GM12878 (cell line): ENCODE data around the gene FUT3. TPM values are rescaled to one million over a fixed set of nuclear protein-coding genes. Genes with fewer than 3 reads are reported as not detected.
A peak's percentile ranks its signal among the peaks of the same experiment; 100 is the strongest.

ENCODE experiments used
- ATAC-seq: fragments of 200-7000 bp; cut with Tn5 transposase; 3 replicates; pipeline ENCODE4 v1.9.1; 2020; ENCODE audit warnings: mild to moderate bottlenecking, moderate library complexity
- BruUV-seq: library from RNA; stranded (reverse); fragments of 400-500 nt; replicated peaks from 2 replicates; lab custom pipeline; 2021; lab: Mats Ljungman, UMichigan
- CTCF ChIA-PET: fragments of 300-600 bp; sonication (Branson Sonifier 250); formaldehyde crosslinking; extraction: SDS; loops from one replicate; lab custom pipeline; 2021; ENCODE audit warnings: inconsistent platforms; lab: Yijun Ruan, JAX
- POLR2A ChIA-PET: fragments of 350-600 bp; formaldehyde crosslinking; extraction: SDS; loops from one replicate; lab custom pipeline; 2021; ENCODE audit warnings: inconsistent platforms; lab: Charles Lee
- RAD21 ChIA-PET: fragments of 300-600 bp; sonication (Branson Sonifier 250); formaldehyde crosslinking; loops from one replicate; lab custom pipeline; 2023; ENCODE audit warnings: antibody characterized with exemption; ENCODE audit not compliant: unreplicated experiment; lab: Charles Lee
- SMC1A ChIA-PET: fragments of 300-600 bp; sonication (Branson Sonifier 250); formaldehyde crosslinking; loops from one replicate; lab custom pipeline; 2023; ENCODE audit not compliant: unreplicated experiment, uncharacterized antibody; lab: Charles Lee
- DNase-seq: peaks from one replicate; pipeline ENCODE4 v3.0.0-alpha.2; 2011; ENCODE audit warnings: low read depth, low spot score
- FAIRE-seq: peaks from 3 replicates; lab custom pipeline; 2011; peaks lifted over from hg19 to GRCh38; lab: Jason Lieb, UNC
- H2AFZ ChIP-seq: 2 replicates; pipeline ENCODE4 v1.6.0; 2011; ENCODE audit warnings: low read depth, low read length, control low read depth; ENCODE audit not compliant: control insufficient read depth
- H3K27ac ChIP-seq: 2 replicates; pipeline ENCODE4 v1.5.1; 2011; ENCODE audit warnings: control low read depth; ENCODE audit not compliant: control insufficient read depth, insufficient read depth
- H3K27me3 ChIP-seq, 2 experiments: replicated peaks in 1 of 2; 2 replicates each; pipeline versions ENCODE4 v1.6.0 to v1.6.1; 2011; ENCODE audit warnings: low read length in 1 of 2; ENCODE audit not compliant: control insufficient read depth in 2 of 2, insufficient read depth in 2 of 2
- H3K36me3 ChIP-seq, 2 experiments: 2 replicates each; pipeline ENCODE4 v1.5.1; 2011; ENCODE audit warnings: low read length in 1 of 2; ENCODE audit not compliant: control insufficient read depth in 2 of 2, insufficient read depth in 2 of 2
- H3K4me1 ChIP-seq: 2 replicates; pipeline ENCODE4 v1.6.1; 2011; ENCODE audit warnings: mild to moderate bottlenecking, low read length, moderate library complexity, mixed read lengths; ENCODE audit not compliant: control insufficient read depth, insufficient read depth
- H3K4me2 ChIP-seq: 2 replicates; pipeline ENCODE4 v1.6.0; 2011; ENCODE audit warnings: control low read depth; ENCODE audit not compliant: control insufficient read depth, insufficient read depth
- H3K4me3 ChIP-seq: fragments of 200-600 bp; sonication (generic); 2 replicates; pipeline ENCODE4 v1.5.1; 2016
- H3K79me2 ChIP-seq: 2 replicates; pipeline ENCODE4 v1.6.0; 2011; ENCODE audit warnings: low read length; ENCODE audit not compliant: control insufficient read depth, insufficient read depth
- H3K9ac ChIP-seq: 2 replicates; pipeline ENCODE4 v1.8.0; 2011; ENCODE audit warnings: low read length, control low read depth, mixed read lengths; ENCODE audit not compliant: control insufficient read depth, insufficient read depth
- H3K9me3 ChIP-seq: replicated peaks from 3 replicates; pipeline ENCODE4 v1.5.1; 2011; ENCODE audit warnings: mild to moderate bottlenecking, low read length; ENCODE audit not compliant: control insufficient read depth, insufficient read depth
- H4K20me1 ChIP-seq: 2 replicates; pipeline ENCODE4 v1.6.0; 2011; ENCODE audit not compliant: control insufficient read depth, insufficient read depth
- BMI1 ChIP-seq: fragments of 450-650 bp; IDR thresholded peaks from 2 replicates; pipeline ENCODE4 v1.6.1; 2016; ENCODE audit warnings: mild to moderate bottlenecking, moderate library complexity, borderline replicate concordance
- NR2F1 ChIP-seq: fragments of 450-650 bp; conservative IDR thresholded peaks from 2 replicates; pipeline ENCODE4 v1.6.1; 2017; ENCODE audit warnings: mild to moderate bottlenecking
- POLR2A ChIP-seq: IDR thresholded peaks from 2 replicates; pipeline ENCODE4 v1.6.1; 2011; ENCODE audit warnings: low read depth, mild to moderate bottlenecking, low read length
- SREBF1 ChIP-seq: IDR thresholded peaks from 2 replicates; pipeline ENCODE4 v1.6.1; 2012; ENCODE audit warnings: mild to moderate bottlenecking, low read length
- SRF ChIP-seq, 2 experiments: IDR thresholded peaks; 2 replicates each; pipeline ENCODE4 v1.6.1; 2011; ENCODE audit warnings: low read depth in 2 of 2, low read length in 2 of 2, mild to moderate bottlenecking in 1 of 2, moderate library complexity in 1 of 2
- SUZ12 ChIP-seq: fragments of 200-600 bp; sonication (generic); IDR thresholded peaks from one replicate; pipeline ENCODE4 v1.6.1; 2018; ENCODE audit warnings: antibody characterized with exemption, mild to moderate bottlenecking; ENCODE audit not compliant: unreplicated experiment
- YY1 ChIP-seq: IDR thresholded peaks from 2 replicates; pipeline ENCODE4 v1.6.1; 2011; ENCODE audit warnings: low read depth, mild to moderate bottlenecking, low read length
- ZBED1 ChIP-seq: IDR thresholded peaks from 2 replicates; pipeline ENCODE4 v1.6.1; 2016; ENCODE audit warnings: borderline replicate concordance
- WGBS: methylation state at CpG from one replicate; pipeline ENCODE4 v1.1.6; 2016; ENCODE audit warnings: low lambda C conversion rate; ENCODE audit not compliant: insufficient replicate concordance, insufficient coverage; ENCODE audit errors: missing lambda C conversion rate; 5-methylcytosine and 5-hydroxymethylcytosine counted together
- in situ Hi-C: fragments of 300-500 bp; cut with MboI; formaldehyde crosslinking; loops from 9 replicates; pipeline ENCODE4 v1.14.3; 2018; ENCODE audit warnings: mixed read lengths
- intact Hi-C: fragments of 100-400 bp; cut with micrococcal nuclease; formaldehyde crosslinking; loops from one replicate; pipeline ENCODE4 v1.14.2; 2022; ENCODE audit not compliant: unreplicated experiment
- polyA plus RNA-seq, 11 experiments: library from polyadenylated mRNA; depleted of rRNA in 4 of 11; unstranded in 6 of 11; stranded (reverse) in 5 of 11; fragments of >200 nt; fragmentation: Nextera tagmentation in 4 of 11; fragmentation: Illumina TruSeq in 1 of 11; extraction: Ambion mirVana in 4 of 11; extraction: Trizol in 1 of 11; gene quantifications; 1 replicate in 1 of 11; 2 replicates in 10 of 11; pipeline versions ENCODE4 v1.2.1 to v1.2.3, GENCODE V29; 2011 to 2016; ENCODE audit warnings: inconsistent platforms in 2 of 11, missing spikeins in 2 of 11, low read depth in 1 of 11
- total RNA-seq, 4 experiments: library from RNA; depleted of rRNA in 3 of 4; stranded (reverse); fragments of >200 nt in 3 of 4; fragmentation: Illumina TruSeq in 1 of 4; extraction: Trizol in 1 of 4; gene quantifications; 2 replicates each; pipeline versions ENCODE4 v1.2.1 to v1.2.3, GENCODE V29; 2013 to 2021
- TF ChIP-seq, protein P1 (sequence below): fragments of 450-650 bp; formaldehyde crosslinking; IDR thresholded peaks from 2 replicates; pipeline ENCODE4 v1.5.0; 2022; ENCODE audit warnings: mild to moderate bottlenecking, missing genetic modification characterization
- TF ChIP-seq, protein P2 (sequence below): fragments of 450-650 bp; IDR thresholded peaks from 2 replicates; pipeline ENCODE4 v1.6.1; 2016; ENCODE audit warnings: mild to moderate bottlenecking

FUT3 gene
- total and polyA plus RNA-seq, 10 of the 15 experiments (the other 5 are each of a cell fraction or from before 2014, with no cell fraction given) = 0.04 to 0.31 (median 0.07) TPM; not detected in 7

- TF ChIP-seq, protein P1, sequence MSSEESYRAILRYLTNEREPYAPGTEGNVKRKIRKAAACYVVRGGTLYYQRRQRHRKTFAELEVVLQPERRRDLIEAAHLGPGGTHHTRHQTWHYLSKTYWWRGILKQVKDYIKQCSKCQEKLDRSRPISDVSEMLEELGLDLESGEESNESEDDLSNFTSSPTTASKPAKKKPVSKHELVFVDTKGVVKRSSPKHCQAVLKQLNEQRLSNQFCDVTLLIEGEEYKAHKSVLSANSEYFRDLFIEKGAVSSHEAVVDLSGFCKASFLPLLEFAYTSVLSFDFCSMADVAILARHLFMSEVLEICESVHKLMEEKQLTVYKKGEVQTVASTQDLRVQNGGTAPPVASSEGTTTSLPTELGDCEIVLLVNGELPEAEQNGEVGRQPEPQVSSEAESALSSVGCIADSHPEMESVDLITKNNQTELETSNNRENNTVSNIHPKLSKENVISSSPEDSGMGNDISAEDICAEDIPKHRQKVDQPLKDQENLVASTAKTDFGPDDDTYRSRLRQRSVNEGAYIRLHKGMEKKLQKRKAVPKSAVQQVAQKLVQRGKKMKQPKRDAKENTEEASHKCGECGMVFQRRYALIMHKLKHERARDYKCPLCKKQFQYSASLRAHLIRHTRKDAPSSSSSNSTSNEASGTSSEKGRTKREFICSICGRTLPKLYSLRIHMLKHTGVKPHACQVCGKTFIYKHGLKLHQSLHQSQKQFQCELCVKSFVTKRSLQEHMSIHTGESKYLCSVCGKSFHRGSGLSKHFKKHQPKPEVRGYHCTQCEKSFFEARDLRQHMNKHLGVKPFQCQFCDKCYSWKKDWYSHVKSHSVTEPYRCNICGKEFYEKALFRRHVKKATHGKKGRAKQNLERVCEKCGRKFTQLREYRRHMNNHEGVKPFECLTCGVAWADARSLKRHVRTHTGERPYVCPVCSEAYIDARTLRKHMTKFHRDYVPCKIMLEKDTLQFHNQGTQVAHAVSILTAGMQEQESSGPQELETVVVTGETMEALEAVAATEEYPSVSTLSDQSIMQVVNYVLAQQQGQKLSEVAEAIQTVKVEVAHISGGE (CRISPR knock-in tag) = no peak
- TF ChIP-seq YY1 = no peak
These were observed 46.1 kb upstream of the FUT3 start (continued) for GRCh38 chr19:5897189-5897969.

GRCh38 chr19:5896365-5897076 is 45.3 kb upstream of the FUT3 start:
- H2AFZ ChIP-seq = no peak overlapping the region
- no peak overlapping the region for H3K9ac ChIP-seq
- no peaks in the 10 kb centered on the region for H3K9me3 ChIP-seq
- BruUV-seq = no TSS peak
- 92% methylated on average over 28 of the region's 29 CpGs for WGBS
- POLR2A ChIA-PET = no interaction called here
- DNase-seq (no peak), FAIRE-seq (no peak), ATAC-seq (no peak)
- CTCF ChIA-PET = no interaction called here
- peaks cover 8 to 13% of the 10 kb centered on the region in 2 experiments; a peak in 3 of 4 replicates for H3K36me3 ChIP-seq
- H3K4me2 ChIP-seq = no peak overlapping the region
- RAD21 ChIA-PET = no interaction called here
- intact Hi-C loops (no loop called here), in situ Hi-C loops (no loop called here)
- no peak overlapping the region for H3K27ac ChIP-seq
- H3K27me3 ChIP-seq = no peaks in the 10 kb centered on the region
- peaks cover 6% of the 10 kb centered on the region for H4K20me1 ChIP-seq
- SMC1A ChIA-PET = no interaction called here
- no peaks in the 10 kb centered on the region; the same call in 1 of the 2 replicates for H3K4me1 ChIP-seq
- H3K79me2 ChIP-seq = peaks cover 16% of the 10 kb centered on the region
- TF ChIP-seq SREBF1 = no peak
- no peak for TF ChIP-seq SUZ12
- no peak for TF ChIP-seq BMI1
- TF ChIP-seq NR2F1 = no peak
- TF ChIP-seq, protein P2, sequence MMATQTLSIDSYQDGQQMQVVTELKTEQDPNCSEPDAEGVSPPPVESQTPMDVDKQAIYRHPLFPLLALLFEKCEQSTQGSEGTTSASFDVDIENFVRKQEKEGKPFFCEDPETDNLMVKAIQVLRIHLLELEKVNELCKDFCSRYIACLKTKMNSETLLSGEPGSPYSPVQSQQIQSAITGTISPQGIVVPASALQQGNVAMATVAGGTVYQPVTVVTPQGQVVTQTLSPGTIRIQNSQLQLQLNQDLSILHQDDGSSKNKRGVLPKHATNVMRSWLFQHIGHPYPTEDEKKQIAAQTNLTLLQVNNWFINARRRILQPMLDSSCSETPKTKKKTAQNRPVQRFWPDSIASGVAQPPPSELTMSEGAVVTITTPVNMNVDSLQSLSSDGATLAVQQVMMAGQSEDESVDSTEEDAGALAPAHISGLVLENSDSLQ = no peak
- TF ChIP-seq POLR2A = peak; percentile 26; the same call in 1 of the 2 replicates
- no peak for TF ChIP-seq ZBED1
- no peak for TF ChIP-seq SRF (IDR thresholded peaks at IDR 0.05; ENCODE audit: low read depth in 2 of 2, low read length in 2 of 2)
- H3K4me3 ChIP-seq = no peak overlapping the region
